Measurements from ENCODE around the gene GNMT. TPM values are rescaled to one million over a fixed set of nuclear protein-coding genes. Genes with fewer than 3 reads are reported as not detected.

The GNMT gene
- polyA plus RNA-seq, 1 of the 3 experiments (the other 2 are of a cell fraction) = 2.0 TPM

DNA sequence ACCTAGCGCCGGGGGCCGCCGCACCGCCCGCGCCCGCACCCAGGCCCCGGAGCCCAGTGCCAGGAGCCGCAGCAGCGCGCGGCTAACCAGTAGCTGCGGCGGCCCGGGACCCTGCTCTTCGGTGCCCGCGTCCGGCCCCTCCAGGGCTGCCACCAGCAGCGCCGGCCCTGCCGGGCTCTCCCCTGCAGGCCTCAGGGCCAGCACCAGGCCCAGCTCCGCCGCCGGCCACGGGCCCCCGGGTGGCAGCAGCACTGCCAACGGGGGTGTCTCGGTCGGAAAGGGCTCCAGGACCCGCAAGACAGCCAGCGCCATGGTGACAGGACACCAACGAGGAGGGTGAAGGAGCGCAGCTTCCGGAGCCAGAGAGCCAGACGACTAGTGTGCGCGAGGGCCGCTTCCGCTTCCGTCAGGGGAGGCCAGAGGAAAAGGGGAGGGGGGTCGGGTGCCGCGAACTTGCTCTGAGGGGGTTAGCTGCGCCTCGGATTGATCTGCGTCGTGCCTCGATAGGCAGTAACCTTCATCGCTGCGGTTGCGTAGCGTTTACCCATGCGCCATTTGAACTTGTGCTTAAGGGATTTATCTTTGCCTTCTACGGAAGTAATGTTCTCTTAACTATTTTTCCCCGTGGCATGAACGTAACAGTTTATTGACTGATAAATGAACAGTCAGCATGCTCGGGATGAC lies 18.4 kb downstream of the GNMT start, which contains the start of gene PEX6 (continued):
- TF ChIP-seq, protein P1, sequence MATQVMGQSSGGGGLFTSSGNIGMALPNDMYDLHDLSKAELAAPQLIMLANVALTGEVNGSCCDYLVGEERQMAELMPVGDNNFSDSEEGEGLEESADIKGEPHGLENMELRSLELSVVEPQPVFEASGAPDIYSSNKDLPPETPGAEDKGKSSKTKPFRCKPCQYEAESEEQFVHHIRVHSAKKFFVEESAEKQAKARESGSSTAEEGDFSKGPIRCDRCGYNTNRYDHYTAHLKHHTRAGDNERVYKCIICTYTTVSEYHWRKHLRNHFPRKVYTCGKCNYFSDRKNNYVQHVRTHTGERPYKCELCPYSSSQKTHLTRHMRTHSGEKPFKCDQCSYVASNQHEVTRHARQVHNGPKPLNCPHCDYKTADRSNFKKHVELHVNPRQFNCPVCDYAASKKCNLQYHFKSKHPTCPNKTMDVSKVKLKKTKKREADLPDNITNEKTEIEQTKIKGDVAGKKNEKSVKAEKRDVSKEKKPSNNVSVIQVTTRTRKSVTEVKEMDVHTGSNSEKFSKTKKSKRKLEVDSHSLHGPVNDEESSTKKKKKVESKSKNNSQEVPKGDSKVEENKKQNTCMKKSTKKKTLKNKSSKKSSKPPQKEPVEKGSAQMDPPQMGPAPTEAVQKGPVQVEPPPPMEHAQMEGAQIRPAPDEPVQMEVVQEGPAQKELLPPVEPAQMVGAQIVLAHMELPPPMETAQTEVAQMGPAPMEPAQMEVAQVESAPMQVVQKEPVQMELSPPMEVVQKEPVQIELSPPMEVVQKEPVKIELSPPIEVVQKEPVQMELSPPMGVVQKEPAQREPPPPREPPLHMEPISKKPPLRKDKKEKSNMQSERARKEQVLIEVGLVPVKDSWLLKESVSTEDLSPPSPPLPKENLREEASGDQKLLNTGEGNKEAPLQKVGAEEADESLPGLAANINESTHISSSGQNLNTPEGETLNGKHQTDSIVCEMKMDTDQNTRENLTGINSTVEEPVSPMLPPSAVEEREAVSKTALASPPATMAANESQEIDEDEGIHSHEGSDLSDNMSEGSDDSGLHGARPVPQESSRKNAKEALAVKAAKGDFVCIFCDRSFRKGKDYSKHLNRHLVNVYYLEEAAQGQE (IDR thresholded peaks at IDR 0.05; ENCODE audit: low read depth, low read length) = no peak
- TF ChIP-seq, protein P2, sequence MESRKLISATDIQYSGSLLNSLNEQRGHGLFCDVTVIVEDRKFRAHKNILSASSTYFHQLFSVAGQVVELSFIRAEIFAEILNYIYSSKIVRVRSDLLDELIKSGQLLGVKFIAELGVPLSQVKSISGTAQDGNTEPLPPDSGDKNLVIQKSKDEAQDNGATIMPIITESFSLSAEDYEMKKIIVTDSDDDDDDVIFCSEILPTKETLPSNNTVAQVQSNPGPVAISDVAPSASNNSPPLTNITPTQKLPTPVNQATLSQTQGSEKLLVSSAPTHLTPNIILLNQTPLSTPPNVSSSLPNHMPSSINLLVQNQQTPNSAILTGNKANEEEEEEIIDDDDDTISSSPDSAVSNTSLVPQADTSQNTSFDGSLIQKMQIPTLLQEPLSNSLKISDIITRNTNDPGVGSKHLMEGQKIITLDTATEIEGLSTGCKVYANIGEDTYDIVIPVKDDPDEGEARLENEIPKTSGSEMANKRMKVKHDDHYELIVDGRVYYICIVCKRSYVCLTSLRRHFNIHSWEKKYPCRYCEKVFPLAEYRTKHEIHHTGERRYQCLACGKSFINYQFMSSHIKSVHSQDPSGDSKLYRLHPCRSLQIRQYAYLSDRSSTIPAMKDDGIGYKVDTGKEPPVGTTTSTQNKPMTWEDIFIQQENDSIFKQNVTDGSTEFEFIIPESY (IDR thresholded peaks at IDR 0.05; ENCODE audit: borderline replicate concordance, low read depth) = no peak
- TF ChIP-seq, protein P3, sequence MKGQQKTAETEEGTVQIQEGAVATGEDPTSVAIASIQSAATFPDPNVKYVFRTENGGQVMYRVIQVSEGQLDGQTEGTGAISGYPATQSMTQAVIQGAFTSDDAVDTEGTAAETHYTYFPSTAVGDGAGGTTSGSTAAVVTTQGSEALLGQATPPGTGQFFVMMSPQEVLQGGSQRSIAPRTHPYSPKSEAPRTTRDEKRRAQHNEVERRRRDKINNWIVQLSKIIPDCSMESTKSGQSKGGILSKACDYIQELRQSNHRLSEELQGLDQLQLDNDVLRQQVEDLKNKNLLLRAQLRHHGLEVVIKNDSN (IDR thresholded peaks at IDR 0.05; ENCODE audit: borderline replicate concordance, low read depth) = no peak
- TF ChIP-seq TEAD4 (IDR thresholded peaks at IDR 0.05; ENCODE audit: borderline replicate concordance, insufficient read depth) = no peak
- TF ChIP-seq, protein P4, sequence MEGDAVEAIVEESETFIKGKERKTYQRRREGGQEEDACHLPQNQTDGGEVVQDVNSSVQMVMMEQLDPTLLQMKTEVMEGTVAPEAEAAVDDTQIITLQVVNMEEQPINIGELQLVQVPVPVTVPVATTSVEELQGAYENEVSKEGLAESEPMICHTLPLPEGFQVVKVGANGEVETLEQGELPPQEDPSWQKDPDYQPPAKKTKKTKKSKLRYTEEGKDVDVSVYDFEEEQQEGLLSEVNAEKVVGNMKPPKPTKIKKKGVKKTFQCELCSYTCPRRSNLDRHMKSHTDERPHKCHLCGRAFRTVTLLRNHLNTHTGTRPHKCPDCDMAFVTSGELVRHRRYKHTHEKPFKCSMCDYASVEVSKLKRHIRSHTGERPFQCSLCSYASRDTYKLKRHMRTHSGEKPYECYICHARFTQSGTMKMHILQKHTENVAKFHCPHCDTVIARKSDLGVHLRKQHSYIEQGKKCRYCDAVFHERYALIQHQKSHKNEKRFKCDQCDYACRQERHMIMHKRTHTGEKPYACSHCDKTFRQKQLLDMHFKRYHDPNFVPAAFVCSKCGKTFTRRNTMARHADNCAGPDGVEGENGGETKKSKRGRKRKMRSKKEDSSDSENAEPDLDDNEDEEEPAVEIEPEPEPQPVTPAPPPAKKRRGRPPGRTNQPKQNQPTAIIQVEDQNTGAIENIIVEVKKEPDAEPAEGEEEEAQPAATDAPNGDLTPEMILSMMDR (IDR thresholded peaks at IDR 0.05) = no peak

DNA sequence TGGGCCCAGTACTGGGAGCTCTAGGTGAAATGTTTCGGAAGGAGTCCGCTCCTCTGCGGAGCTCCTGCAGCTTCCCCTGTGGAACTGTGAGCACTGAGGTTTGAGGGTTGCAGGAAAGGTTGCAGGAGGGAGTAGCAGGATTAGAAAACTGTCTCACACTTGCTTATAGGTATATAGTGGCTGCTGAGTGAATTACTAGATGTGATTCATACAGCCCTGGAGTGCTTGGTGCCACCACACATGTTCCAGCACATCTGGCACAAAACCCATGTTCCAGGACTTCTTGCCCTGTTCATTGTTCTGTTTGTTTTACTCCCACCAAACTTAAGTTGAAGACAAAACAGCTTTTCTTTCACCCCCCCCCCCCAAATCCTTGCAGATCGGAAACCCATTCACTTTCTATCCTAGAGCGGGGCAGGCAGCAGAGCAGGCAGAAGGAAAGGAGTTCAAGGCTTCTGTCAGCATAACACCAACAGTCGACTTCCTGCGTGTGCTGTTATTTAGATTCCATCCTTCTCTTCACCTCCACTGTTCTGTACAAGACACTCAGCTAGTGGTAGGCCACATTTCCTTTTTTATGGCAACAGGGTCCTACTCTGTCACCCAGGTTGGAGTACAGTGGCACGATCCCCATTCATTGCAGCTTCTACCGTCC lies 19.1 kb downstream of the GNMT start:
- Histone ChIP-seq H3K79me2 (ENCODE audit: insufficient read depth) (peaks cover 40% of the 10 kb centered on the region), H3K4me3 (ENCODE audit: low read depth in 2 of 2, low read length in 1 of 2) (peak overlapping the region; percentile 66 to 81), H2AFZ (ENCODE audit: low read depth) (peak overlapping the region; percentile 86), H3K4me2 (peak overlapping the region; percentile 98), H4K20me1 (ENCODE audit: insufficient read depth) (no peaks in the 10 kb centered on the region), H3K36me3 (replicated peaks in 1 of 2; ENCODE audit: control insufficient read depth in 1 of 2, insufficient read depth in 2 of 2, low read length in 1 of 2) (peaks cover 0 to 5% of the 10 kb centered on the region in 2 experiments), H3K9me2 (no peaks in the 10 kb centered on the region), H3K27ac (ENCODE audit: low read depth in 2 of 2, low read length in 1 of 2) (peak overlapping the region; percentile 80 to 86), H3K4me1 (ENCODE audit: control insufficient read depth in 1 of 2, insufficient read depth in 2 of 2, low read depth in 1 of 2, low read length in 1 of 2) (peaks cover 0 to 10% of the 10 kb centered on the region in 2 experiments; a peak in 2 of 4 replicates), H3K9ac (peak overlapping the region; percentile 82), H3K27me3 (ENCODE audit: insufficient read depth) (no peaks in the 10 kb centered on the region), H3K9me3 (no peaks in the 10 kb centered on the region), H3F3A (replicated peaks; ENCODE audit: insufficient read depth) (peaks cover 12% of the 10 kb centered on the region)
- peak; percentile 49 for DNase-seq
- ChIA-PET POLR2A (interaction anchor here (0.6 to 2.6 kb wide), 14 partner anchors 10 to 1106 kb away, joined by 3 to 16 read pairs (median 4); partner anchors contain the start of genes CNPY3, KLHDC3, MEA1 and MRPL2), CTCF (interaction anchor here (0.7 to 1.8 kb wide), 9 partner anchors 10 to 164 kb away, joined by 3 to 6 read pairs (median 4); partner anchors contain the start of gene CNPY3)
- WGBS (ENCODE audit: low lambda C conversion rate) = 66% methylated on average over 9 of the region's 9 CpGs
- no peak for TF ChIP-seq RXRA (IDR thresholded peaks at IDR 0.05; ENCODE audit: borderline replicate concordance, low read depth)
- no peak for TF ChIP-seq TEAD4 (IDR thresholded peaks at IDR 0.05; ENCODE audit: borderline replicate concordance, insufficient read depth)
- TF ChIP-seq, protein P3 (IDR thresholded peaks at IDR 0.05; ENCODE audit: borderline replicate concordance, low read depth) = no peak
- no peak for TF ChIP-seq TAF1 (IDR thresholded peaks at IDR 0.05; ENCODE audit: borderline replicate concordance, low read depth, low read length)
- no peak for TF ChIP-seq RCOR1 (IDR thresholded peaks at IDR 0.05; ENCODE audit: low read length)
- TF ChIP-seq YY1 (IDR thresholded peaks at IDR 0.05; ENCODE audit: low read depth) = no peak
- TF ChIP-seq EZH2phosphoT487 (IDR thresholded peaks at IDR 0.05; ENCODE audit: borderline replicate concordance, low read depth) = no peak
- no peak for TF ChIP-seq FOXJ3 (CRISPR knock-in tag; IDR thresholded peaks at IDR 0.05)
- no peak for TF ChIP-seq NRF1 (IDR thresholded peaks at IDR 0.05; ENCODE audit: low read depth, low read length)
- TF ChIP-seq POLR2AphosphoS5 (IDR thresholded peaks at IDR 0.05; ENCODE audit: low read depth, low read length) = no peak
- TF ChIP-seq RFX5 (IDR thresholded peaks at IDR 0.05; ENCODE audit: low read length) = no peak
- TF ChIP-seq TCF12 (IDR thresholded peaks at IDR 0.05) = no peak
- TF ChIP-seq EP300 (IDR thresholded peaks at IDR 0.05; ENCODE audit: borderline replicate concordance in 1 of 2, low read depth in 1 of 2, low read length in 1 of 2) = no peak
- TF ChIP-seq, protein P5, sequence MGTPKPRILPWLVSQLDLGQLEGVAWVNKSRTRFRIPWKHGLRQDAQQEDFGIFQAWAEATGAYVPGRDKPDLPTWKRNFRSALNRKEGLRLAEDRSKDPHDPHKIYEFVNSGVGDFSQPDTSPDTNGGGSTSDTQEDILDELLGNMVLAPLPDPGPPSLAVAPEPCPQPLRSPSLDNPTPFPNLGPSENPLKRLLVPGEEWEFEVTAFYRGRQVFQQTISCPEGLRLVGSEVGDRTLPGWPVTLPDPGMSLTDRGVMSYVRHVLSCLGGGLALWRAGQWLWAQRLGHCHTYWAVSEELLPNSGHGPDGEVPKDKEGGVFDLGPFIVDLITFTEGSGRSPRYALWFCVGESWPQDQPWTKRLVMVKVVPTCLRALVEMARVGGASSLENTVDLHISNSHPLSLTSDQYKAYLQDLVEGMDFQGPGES (IDR thresholded peaks at IDR 0.05; ENCODE audit: low read depth, low read length) = no peak

Data from SK-N-SH (cell line).